GM11168 (cell line): ENCODE data around the gene PLCH1.

Experiments
- in situ Hi-C: fragments of 300-500 bp; cut with MboI; formaldehyde crosslinking; loops from one replicate; pipeline ENCODE4 v1.12.0; 2022; ENCODE audit warnings: low sequenced_read_pairs; ENCODE audit not compliant: unreplicated experiment

PLCH1 gene

DNA sequence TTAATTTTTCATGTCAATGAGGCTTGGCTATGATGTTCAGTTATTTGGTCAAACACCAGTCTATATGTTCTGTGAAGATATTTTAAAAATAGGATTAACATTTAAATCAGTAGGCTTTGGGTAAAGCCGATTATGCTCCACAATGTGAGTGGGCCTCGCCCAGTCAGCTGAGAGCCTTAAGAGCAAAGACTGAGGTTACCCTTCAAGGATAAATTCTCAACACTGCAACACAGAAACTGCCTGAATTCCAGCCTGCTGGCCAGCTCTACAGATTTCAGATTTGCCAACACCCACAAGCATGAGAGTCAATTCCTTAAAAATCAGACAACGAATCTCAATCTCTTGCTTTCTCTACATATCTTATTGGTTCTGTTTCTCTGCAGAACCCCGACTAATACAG lies 188.3 kb downstream of the PLCH1 start:
- in situ Hi-C loops: no loop called here

- in situ Hi-C loops: no loop called here
These were observed 189.3 kb downstream of the PLCH1 start for GRCh38 chr3:155555479-155556060.

DNA sequence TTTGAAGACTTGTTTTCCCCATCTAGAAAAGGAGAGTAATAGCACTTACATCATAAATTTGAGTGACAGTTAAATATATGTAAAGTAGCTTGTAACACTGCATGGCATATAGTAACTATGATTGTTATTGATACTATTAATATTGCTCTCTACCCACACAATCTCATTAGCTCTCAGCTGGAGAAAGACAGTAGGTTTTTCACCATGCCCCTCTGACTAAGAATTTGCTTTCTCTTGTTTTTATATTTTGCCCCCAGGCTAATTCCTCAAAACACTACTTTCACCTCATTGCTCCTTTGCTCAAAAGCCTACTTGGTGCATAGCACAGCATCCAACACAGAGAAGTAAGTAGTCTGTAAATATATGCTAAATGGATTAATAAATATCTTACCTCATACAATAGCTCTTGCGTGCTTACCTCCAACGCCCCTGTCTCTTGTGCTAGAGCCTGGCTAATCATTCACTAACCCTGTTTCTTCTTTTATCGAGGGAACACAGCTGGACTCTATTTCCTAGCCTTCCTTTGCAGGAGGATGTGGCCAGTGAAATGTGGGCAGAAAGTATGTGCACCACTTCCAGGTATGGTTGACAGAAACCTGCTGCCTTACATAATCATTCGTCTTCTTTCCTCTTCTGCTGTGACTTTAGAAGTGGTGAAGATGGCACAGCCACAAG lies 190.0 kb downstream of the PLCH1 start:
- in situ Hi-C loops: no loop called here

DNA sequence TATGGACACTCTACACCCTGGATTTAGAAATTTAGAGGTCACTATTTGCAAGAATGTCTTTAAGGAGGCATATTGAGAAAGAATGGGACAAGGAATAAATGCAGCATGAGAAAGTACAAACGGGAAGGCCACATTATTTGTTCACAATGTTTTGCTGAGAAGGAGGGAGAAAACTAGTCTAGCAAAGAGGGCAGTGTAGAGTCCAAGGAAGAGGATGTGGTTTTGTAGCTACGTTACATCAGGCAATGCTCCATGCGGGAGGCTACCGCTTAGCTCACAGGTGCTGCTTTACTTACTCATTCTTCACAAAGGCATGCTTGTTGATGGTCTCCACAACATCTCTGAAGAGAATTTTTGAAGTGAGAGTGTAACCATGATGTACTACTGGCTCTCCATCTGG lies 191.1 kb downstream of the PLCH1 start:
- in situ Hi-C loops: no loop called here

DNA sequence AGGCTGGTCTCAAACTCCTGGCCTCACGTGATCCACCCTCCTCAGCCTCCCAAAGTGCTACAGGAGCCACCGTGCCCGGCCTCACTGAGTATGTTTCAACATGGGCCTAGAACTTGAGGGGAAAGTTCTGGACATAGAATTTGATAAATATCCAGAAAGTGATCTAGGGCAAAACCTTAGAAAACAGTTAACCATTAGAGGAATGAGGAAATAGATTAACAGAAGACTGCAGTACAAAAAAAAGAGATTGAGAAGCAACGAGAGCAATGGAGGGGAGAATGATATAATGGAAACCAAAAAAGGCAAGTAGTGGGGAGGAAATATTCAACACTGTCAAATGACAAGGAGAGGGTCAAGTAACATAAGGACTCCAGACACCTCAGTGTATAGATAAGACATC lies 191.5 kb downstream of the PLCH1 start:
- in situ Hi-C loops: no loop called here

DNA sequence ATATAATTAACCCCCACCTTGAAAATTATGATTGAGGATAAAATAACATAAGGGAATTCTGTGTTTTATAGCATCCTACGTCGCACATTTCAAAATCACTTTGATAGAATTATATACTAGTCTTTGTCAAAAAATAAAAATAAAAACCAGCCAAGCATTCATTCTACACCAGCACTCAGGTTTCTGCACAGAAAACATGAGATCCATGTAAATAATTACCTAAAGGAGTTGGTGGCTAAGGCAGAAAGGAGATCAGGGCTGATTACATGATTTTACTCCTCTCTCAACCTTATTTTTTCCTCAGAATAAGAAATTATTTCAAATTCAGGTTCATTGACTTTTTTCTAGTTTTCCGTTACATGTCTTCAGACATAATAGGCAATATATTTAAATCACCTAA lies 194.5 kb downstream of the PLCH1 start:
- in situ Hi-C loops: no loop called here

- in situ Hi-C loops: no loop called here
These were observed 195.8 kb downstream of the PLCH1 start for GRCh38 chr3:155549087-155549486.

DNA sequence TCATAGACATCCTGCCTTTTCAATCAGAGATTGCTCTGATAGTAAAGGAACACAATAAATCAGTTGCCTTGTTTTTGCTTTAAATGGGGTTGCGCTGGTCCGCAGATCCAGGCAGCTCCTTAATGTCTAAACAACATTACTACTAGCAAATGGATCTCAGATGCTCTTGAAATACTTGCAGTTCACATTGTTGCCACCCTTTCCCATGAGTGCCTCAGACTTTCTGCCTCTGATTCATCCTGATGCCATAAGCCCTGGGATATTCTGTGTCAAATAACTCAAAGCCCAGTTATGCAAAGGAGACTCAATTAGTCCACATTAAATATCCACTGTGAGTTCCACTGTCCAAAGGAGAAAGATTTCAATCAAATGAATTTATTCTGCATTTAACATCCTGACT lies 196.7 kb downstream of the PLCH1 start:
- in situ Hi-C loops: no loop called here

GRCh38 chr3:155535098-155535497 lies 209.8 kb downstream of the PLCH1 start:
- in situ Hi-C loops: no loop called here

DNA sequence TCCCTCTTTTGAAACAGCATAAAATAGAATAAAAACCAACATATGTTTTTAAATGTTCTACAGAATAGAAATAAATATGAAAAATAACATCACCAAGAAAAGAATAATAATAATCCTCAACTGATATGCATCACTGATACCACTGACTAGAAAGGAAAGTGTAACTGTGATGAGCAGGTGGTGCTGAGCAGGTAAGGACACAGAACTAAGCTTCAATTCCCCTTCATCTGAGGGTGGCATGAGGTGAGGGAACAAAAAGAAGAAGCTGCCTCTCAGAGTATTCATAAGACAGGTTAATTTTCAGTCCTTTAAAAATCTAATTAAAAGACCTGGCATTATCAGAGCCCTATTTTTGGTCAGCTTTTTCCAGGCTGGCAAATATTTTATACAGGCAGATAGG lies 216.3 kb downstream of the PLCH1 start:
- in situ Hi-C loops: no loop called here

DNA sequence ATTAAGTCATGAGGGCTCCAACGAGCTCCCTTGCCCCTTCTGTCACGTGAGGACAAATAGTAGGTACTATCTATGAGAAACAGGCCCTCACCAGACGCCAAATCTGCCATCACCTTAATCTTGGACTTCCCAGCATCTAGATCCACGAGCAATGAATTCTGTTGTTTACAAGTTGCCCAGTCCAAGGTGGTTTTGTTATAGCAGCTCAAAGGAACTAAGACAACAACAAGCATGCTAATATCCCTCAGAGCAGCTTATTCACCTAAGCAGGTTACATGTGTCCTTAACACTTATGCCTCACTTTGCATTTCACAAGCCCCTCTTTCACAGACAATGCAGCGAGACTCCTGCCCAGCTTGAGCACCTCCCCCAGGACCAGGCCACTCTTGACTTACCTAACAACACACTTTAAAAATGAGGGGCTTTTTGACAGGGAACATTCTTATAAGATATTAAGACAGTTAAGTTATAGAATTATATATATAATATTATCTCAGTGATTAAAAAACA lies 219.5 kb downstream of the PLCH1 start:
- in situ Hi-C loops: no loop called here

GRCh38 chr3:155520463-155520862 lies 224.4 kb downstream of the PLCH1 start:
- in situ Hi-C loops: no loop called here

DNA sequence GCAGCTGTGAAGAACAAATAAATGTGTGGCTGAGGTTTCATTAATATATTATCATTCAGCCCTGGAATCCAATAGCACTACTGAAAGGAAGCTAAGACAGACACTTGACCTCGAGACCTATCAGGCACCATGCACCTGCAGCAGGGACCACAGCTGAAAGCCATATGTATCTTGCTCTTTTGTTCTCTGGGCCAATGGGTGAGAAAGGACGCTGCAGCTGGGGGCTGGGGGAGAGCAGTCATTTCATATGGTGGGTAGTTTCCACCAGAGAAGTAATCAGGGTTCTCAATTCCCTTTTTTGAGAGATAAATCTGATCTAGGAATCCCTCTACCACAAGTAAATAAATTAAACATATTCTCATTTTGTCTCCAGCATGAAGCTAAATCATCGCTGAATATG lies 225.8 kb downstream of the PLCH1 start:
- in situ Hi-C loops: no loop called here

- in situ Hi-C loops: no loop called here
These were observed 227.0 kb downstream of the PLCH1 start for GRCh38 chr3:155517903-155518302.

DNA sequence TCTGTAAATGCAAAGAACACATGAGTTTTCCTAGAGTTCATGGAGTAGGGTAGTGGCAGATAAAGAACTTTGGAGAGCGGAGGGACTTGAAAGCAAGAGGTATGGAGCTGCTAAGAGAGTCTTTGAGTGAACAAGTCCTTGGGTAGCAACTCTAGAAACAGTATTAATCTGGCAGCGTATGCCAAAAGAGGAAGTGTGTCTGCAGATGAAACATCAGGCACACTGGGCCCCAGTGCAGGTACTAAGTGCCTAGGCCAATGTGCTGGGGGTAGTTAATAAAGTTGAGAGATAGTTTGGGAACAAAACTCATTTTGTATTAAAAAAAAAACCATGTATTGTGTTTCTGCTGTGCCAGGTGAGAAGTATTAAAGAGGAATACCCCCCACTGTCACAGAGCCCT lies 228.4 kb downstream of the PLCH1 start:
- in situ Hi-C loops: no loop called here

GRCh38 chr3:155512867-155513261 lies 232.0 kb downstream of the PLCH1 start:
- in situ Hi-C loops: no loop called here

DNA sequence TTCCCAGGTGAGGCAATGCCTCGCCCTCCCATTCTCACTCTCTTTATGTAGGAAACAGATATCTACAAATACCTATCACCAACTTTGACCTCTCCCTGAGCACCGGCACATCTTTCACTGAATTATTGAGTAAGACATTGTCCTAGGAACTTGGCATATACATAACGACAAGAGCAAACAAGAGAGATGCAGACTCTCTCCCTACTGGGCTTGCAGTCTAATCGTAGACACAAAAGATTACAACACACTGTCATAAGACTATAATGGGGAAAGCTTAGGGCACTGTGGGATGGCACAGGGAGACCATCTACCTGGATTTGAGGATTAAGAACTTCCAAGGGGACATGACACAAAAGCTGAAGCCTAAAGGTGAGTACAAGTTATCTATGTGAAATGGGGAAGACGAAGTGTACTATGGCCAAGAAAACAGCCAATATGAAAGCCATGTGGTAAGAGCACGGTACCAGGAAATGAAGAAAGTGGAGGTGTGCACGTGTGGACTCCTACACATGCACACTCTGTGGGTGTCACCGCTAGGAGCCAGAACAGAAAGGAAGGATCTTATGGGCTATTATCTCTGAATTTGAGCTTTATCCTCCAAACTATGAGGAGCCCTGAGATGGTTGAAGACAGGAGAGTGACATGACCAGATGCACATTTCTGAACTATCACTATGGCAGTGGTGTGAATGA lies 232.6 kb downstream of the PLCH1 start:
- in situ Hi-C loops: no loop called here

- in situ Hi-C loops: no loop called here
These were observed 240.2 kb downstream of the PLCH1 start for GRCh38 chr3:155504682-155505081.

GRCh38 chr3:155502630-155503029 lies 242.2 kb downstream of the PLCH1 start:
- in situ Hi-C loops: no loop called here

DNA sequence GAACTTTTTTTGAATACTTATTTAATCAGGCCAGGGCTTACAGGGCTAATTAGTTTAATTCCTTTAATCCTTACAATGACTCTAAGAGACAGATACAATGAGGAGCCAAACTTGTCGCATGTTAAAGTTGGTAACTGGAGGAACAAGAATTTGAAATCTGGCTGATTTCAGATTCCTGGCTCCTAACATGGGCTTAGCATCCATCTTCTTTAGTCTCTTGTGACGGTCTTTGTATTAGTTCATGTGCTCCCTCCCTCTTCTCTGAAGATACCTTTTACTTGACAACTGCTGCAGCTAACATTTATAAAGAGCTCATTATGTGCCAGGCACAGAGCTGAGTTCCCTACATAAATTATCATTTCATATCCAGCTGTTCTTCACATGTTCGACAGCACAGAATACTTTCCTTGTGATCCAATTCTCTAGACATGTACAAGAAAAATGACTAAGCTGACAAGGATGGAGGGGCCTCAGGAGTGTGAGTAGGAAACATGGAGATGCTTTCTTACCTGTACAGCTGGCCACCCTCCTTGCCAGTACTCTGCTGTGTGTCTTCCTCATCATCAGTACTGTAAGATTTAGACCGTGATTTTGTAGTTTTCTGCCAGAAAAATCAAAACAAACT lies 244.6 kb downstream of the PLCH1 start:
- in situ Hi-C loops: no loop called here
